ENCODE data around the gene ABCG1. TPM values are rescaled to one million over a fixed set of nuclear protein-coding genes. Genes with fewer than 3 reads are reported as not detected.

Gene ABCG1
- total RNA-seq, 4 donors from 2014 or later: 3.4 to 43.3 (median 10.3) TPM

GRCh38 chr21:42319851-42320572 is 101.1 kb downstream of the ABCG1 start:
- Histone ChIP-seq H3K4me1 (no peaks in the 10 kb centered on the region), H3K4me3 (no peak overlapping the region), H3K36me3 (no peaks in the 10 kb centered on the region), H3K27me3 (no peaks in the 10 kb centered on the region), H3K9me3 (no peaks in the 10 kb centered on the region), H3K27ac (no peak overlapping the region)
- intact Hi-C loops (cut with DNase I; ENCODE audit: low total_unique reads): loop anchor here (10.0 kb wide), 1 partner anchor 135 kb away; no protein-coding TSS in a partner anchor
- no peak for ATAC-seq
- TF ChIP-seq CTCF (IDR thresholded peaks at IDR 0.05 in 4 of 5, conservative IDR thresholded peaks at IDR 0.05 in 1 of 5) (no peak), POLR2A (IDR thresholded peaks at IDR 0.05) (no peak)
- no peak for DNase-seq
- in situ Hi-C loops (cut with MboI; ENCODE audit: low sequenced_read_pairs in 4 of 4): loop anchor here in 1 of 4 donors (25.0 kb wide), 1 partner anchor 492 kb away; no protein-coding TSS in a partner anchor

GRCh38 chr21:42320791-42321190 is 101.9 kb downstream of the ABCG1 start:
- ATAC-seq (no peak), DNase-seq (no peak)
- TF ChIP-seq CTCF (IDR thresholded peaks at IDR 0.05 in 4 of 5, conservative IDR thresholded peaks at IDR 0.05 in 1 of 5) (no peak), POLR2A (IDR thresholded peaks at IDR 0.05) (no peak)
- intact Hi-C loops (cut with DNase I; ENCODE audit: low total_unique reads): loop anchor here (10.0 kb wide), 1 partner anchor 134 kb away; no protein-coding TSS in a partner anchor
- H3K4me3 ChIP-seq: no peak overlapping the region
- H3K9me3 ChIP-seq: no peaks in the 10 kb centered on the region
- no peaks in the 10 kb centered on the region for H3K27me3 ChIP-seq
- in situ Hi-C loops (cut with MboI; ENCODE audit: low sequenced_read_pairs in 4 of 4): loop anchor here in 1 of 4 donors (25.0 kb wide), 1 partner anchor 492 kb away; no protein-coding TSS in a partner anchor
- no peaks in the 10 kb centered on the region for H3K36me3 ChIP-seq
- no peaks in the 10 kb centered on the region for H3K4me1 ChIP-seq
- H3K27ac ChIP-seq: no peak overlapping the region

- Histone ChIP-seq H3K27ac (no peak overlapping the region), H3K27me3 (no peaks in the 10 kb centered on the region), H3K9me3 (no peaks in the 10 kb centered on the region), H3K4me1 (no peaks in the 10 kb centered on the region), H3K4me3 (no peak overlapping the region), H3K36me3 (no peaks in the 10 kb centered on the region)
- in situ Hi-C loops (cut with MboI; ENCODE audit: low sequenced_read_pairs in 4 of 4): loop anchor here in 1 of 4 donors (25.0 kb wide), 1 partner anchor 491 kb away; no protein-coding TSS in a partner anchor
- TF ChIP-seq POLR2A (IDR thresholded peaks at IDR 0.05) (no peak), CTCF (IDR thresholded peaks at IDR 0.05 in 4 of 5, conservative IDR thresholded peaks at IDR 0.05 in 1 of 5) (no peak)
- ATAC-seq: no peak
- DNase-seq: no peak
- intact Hi-C loops (cut with DNase I; ENCODE audit: low total_unique reads): loop anchor here (10.0 kb wide), 1 partner anchor 134 kb away; no protein-coding TSS in a partner anchor
Observed at GRCh38 chr21:42321231-42321630, 102.3 kb downstream of the ABCG1 start.

- no peak for DNase-seq
- Histone ChIP-seq H3K36me3 (no peaks in the 10 kb centered on the region), H3K4me1 (no peaks in the 10 kb centered on the region), H3K4me3 (no peak overlapping the region), H3K27ac (no peak overlapping the region), H3K27me3 (no peaks in the 10 kb centered on the region), H3K9me3 (no peaks in the 10 kb centered on the region)
- TF ChIP-seq POLR2A (IDR thresholded peaks at IDR 0.05): no peak
- no peak for TF ChIP-seq CTCF (IDR thresholded peaks at IDR 0.05 in 4 of 5, conservative IDR thresholded peaks at IDR 0.05 in 1 of 5)
- in situ Hi-C loops (cut with MboI; ENCODE audit: low sequenced_read_pairs in 4 of 4) (loop anchor here in 1 of 4 donors (25.0 kb wide), 1 partner anchor 490 kb away; no protein-coding TSS in a partner anchor), intact Hi-C loops (cut with DNase I; ENCODE audit: low total_unique reads) (loop anchor here (10.0 kb wide), 1 partner anchor 133 kb away; no protein-coding TSS in a partner anchor)
- no peak for ATAC-seq
Observed at GRCh38 chr21:42321845-42322244, 102.9 kb downstream of the ABCG1 start.
